MM.1S (cell line): Measurements from ENCODE around the gene HIP1.
A peak's percentile ranks its signal among the peaks of the same experiment; 100 is the strongest.
"Not testable (repeated sequence)": the region's sequence is repeated elsewhere in the genome, so short reads cannot be mapped to it uniquely, and the experiment has no call there.

ENCODE experiments used
- DNase-seq: peaks from one replicate; pipeline ENCODE4 v3.0.0-alpha.2; 2015
- H2AFZ ChIP-seq: fragments of 300-600 bp; sonication (generic); 2 replicates; pipeline ENCODE4 v1.6.0; 2016; ENCODE audit warnings: antibody characterized with exemption, low read length
- H3F3A ChIP-seq: fragments of 300-600 bp; sonication (generic); 2 replicates; pipeline ENCODE4 v1.6.1; 2016; ENCODE audit warnings: mild to moderate bottlenecking, antibody characterized with exemption, low read length, moderate library complexity, mixed read lengths; ENCODE audit not compliant: insufficient read depth
- H3K27ac ChIP-seq: fragments of 300-600 bp; sonication (generic); 2 replicates; pipeline ENCODE4 v1.5.1; 2016; ENCODE audit warnings: mild to moderate bottlenecking, low read length
- H3K27me3 ChIP-seq: fragments of 300-600 bp; sonication (generic); replicated peaks from 2 replicates; pipeline ENCODE4 v1.6.0; 2016; ENCODE audit warnings: low read length; ENCODE audit not compliant: insufficient read depth
- H3K36me3 ChIP-seq: fragments of 300-600 bp; sonication (generic); replicated peaks from 2 replicates; pipeline ENCODE4 v1.6.1; 2016; ENCODE audit warnings: mild to moderate bottlenecking, low read length, mixed read lengths; ENCODE audit not compliant: insufficient read depth
- H3K4me1 ChIP-seq: fragments of 300-600 bp; sonication (generic); 2 replicates; pipeline ENCODE4 v1.6.1; 2016; ENCODE audit warnings: low read length, mixed read lengths
- H3K4me2 ChIP-seq: fragments of 300-600 bp; sonication (generic); 2 replicates; pipeline ENCODE4 v1.6.0; 2016; ENCODE audit warnings: low read depth, low read length
- H3K4me3 ChIP-seq: fragments of 300-600 bp; sonication (generic); 2 replicates; pipeline ENCODE4 v1.5.1; 2016; ENCODE audit warnings: low read length, mixed read lengths
- H3K79me2 ChIP-seq: fragments of 300-600 bp; sonication (generic); 2 replicates; pipeline ENCODE4 v1.6.1; 2016; ENCODE audit warnings: mixed run types, low read length, mixed read lengths
- H3K9ac ChIP-seq: fragments of 300-600 bp; sonication (generic); 2 replicates; pipeline ENCODE4 v1.6.1; 2016; ENCODE audit warnings: low read length, mixed read lengths
- H3K9me2 ChIP-seq: fragments of 300-600 bp; sonication (generic); replicated peaks from 2 replicates; pipeline ENCODE4 v1.6.1; 2016; ENCODE audit warnings: mild to moderate bottlenecking, low read length, mixed read lengths; ENCODE audit not compliant: insufficient read depth
- H3K9me3 ChIP-seq: fragments of 300-600 bp; sonication (generic); replicated peaks from 2 replicates; pipeline ENCODE4 v1.6.1; 2016; ENCODE audit warnings: mild to moderate bottlenecking, low read length, mixed read lengths; ENCODE audit not compliant: insufficient read depth
- H4K20me1 ChIP-seq: fragments of 300-600 bp; sonication (generic); 2 replicates; pipeline ENCODE4 v1.6.1; 2016; ENCODE audit warnings: mild to moderate bottlenecking, low read length, moderate library complexity, mixed read lengths; ENCODE audit not compliant: insufficient read depth
- EZH2 ChIP-seq: fragments of 300-600 bp; sonication (generic); optimal IDR thresholded peaks from 2 replicates; pipeline ENCODE3; 2017; ENCODE audit warnings: low read depth, mild to moderate bottlenecking, antibody characterized with exemption, low read length, mixed read lengths
- EZH2phosphoT487 ChIP-seq: fragments of 300-600 bp; sonication (generic); IDR thresholded peaks from 2 replicates; pipeline ENCODE4 v1.6.1; 2018; ENCODE audit warnings: antibody characterized with exemption, low read length
- TF ChIP-seq, protein P1 (sequence below): fragments of 300-600 bp; sonication (generic); IDR thresholded peaks from 2 replicates; pipeline ENCODE4 v1.5.1; 2016; ENCODE audit warnings: antibody characterized with exemption, low read length, mixed read lengths

Gene HIP1

DNA sequence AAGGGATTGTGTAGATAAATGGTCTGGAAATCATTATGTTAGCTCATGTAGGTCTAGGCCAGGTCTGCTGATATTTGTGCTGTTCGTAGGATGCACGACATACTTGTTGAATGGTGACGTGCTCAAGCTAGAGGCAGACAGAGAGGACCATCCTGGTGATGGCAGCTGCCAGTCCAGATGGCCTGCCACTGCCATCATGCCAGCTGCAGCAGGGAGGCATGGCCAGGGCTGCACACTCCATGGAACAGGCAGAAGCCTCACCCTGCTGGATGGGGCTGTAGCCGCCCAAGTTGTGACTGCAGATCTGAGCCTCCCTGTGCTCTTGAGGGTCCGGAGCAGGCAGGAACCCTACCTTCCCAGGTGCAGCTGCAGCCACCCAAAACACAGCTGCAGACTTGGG, 166.3 kb downstream of the HIP1 start:
- no peak for DNase-seq
- TF ChIP-seq EZH2phosphoT487 (no peak), EZH2 (no peak)
- TF ChIP-seq, protein P1, sequence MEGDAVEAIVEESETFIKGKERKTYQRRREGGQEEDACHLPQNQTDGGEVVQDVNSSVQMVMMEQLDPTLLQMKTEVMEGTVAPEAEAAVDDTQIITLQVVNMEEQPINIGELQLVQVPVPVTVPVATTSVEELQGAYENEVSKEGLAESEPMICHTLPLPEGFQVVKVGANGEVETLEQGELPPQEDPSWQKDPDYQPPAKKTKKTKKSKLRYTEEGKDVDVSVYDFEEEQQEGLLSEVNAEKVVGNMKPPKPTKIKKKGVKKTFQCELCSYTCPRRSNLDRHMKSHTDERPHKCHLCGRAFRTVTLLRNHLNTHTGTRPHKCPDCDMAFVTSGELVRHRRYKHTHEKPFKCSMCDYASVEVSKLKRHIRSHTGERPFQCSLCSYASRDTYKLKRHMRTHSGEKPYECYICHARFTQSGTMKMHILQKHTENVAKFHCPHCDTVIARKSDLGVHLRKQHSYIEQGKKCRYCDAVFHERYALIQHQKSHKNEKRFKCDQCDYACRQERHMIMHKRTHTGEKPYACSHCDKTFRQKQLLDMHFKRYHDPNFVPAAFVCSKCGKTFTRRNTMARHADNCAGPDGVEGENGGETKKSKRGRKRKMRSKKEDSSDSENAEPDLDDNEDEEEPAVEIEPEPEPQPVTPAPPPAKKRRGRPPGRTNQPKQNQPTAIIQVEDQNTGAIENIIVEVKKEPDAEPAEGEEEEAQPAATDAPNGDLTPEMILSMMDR, result no peak
- no peak overlapping the region for H3K4me3 ChIP-seq
- no peak overlapping the region for H3K27ac ChIP-seq
- H3K4me1 ChIP-seq, result peaks cover 38% of the 10 kb centered on the region
- H2AFZ ChIP-seq, result no peak overlapping the region
- H3K9me2 ChIP-seq, result no peaks in the 10 kb centered on the region
- no peaks in the 10 kb centered on the region for H3K27me3 ChIP-seq
- no peak overlapping the region for H3K4me2 ChIP-seq
- H3K36me3 ChIP-seq, result no peaks in the 10 kb centered on the region
- H3F3A ChIP-seq, result peaks cover 5% of the 10 kb centered on the region
- H3K9ac ChIP-seq, result no peak overlapping the region
- no peaks in the 10 kb centered on the region for H3K79me2 ChIP-seq
- H3K9me3 ChIP-seq, result no peaks in the 10 kb centered on the region
- no peaks in the 10 kb centered on the region for H4K20me1 ChIP-seq

- DNase-seq, result no peak
- H3K9me3 ChIP-seq, result no peaks in the 10 kb centered on the region
- H3K9ac ChIP-seq, result no peak overlapping the region
- TF ChIP-seq, protein P1, result no peak
- TF ChIP-seq EZH2phosphoT487, result no peak
- TF ChIP-seq EZH2, result no peak
- no peaks in the 10 kb centered on the region for H3K36me3 ChIP-seq
- H2AFZ ChIP-seq, result no peak overlapping the region
- H3K9me2 ChIP-seq, result no peaks in the 10 kb centered on the region
- no peak overlapping the region for H3K4me3 ChIP-seq
- H3K27me3 ChIP-seq, result no peaks in the 10 kb centered on the region
- peaks cover 5% of the 10 kb centered on the region for H3F3A ChIP-seq
- H3K4me1 ChIP-seq, result peaks cover 27% of the 10 kb centered on the region
- no peaks in the 10 kb centered on the region for H3K79me2 ChIP-seq
- no peak overlapping the region for H3K4me2 ChIP-seq
- peak overlapping the region; percentile 31; the same call in 1 of the 2 replicates for H3K27ac ChIP-seq
- H4K20me1 ChIP-seq, result no peaks in the 10 kb centered on the region
Measured at GRCh38 chr7:75571209-75571608, 167.5 kb downstream of the HIP1 start.

DNA sequence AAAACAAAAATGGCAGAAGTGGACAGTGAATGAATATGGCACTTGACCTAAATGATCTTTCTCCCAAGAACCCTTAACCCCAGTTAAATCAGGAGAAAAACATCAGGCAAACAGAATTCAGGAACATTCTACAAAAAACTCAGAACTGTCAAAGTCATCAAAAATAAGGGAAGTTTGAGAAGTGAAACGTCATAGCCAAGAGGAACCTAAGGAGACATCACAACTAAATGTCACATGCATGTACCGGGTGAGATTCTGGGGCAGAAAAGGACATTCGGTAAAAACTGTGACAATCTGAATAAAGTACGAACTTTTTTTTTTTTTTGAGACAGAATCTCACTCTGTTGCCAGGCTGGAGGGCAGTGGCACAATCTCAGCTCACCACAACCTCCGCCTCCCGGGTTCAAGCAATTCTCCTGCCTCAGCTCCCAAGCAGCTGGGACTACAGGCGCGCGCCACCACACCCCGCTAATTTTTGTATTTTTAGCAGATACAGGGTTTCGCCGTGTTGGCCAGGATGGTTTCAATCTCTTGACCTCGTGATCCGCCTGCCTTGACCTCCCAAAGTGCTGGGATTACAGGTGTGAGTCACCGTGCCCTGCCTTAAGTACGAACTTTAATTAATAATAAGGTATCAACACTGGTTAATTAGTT, 169.0 kb downstream of the HIP1 start:
- DNase-seq, H3K4me3 ChIP-seq, H3K9me3 ChIP-seq, H3K27me3 ChIP-seq, H3K79me2 ChIP-seq, H4K20me1 ChIP-seq, H3K9ac ChIP-seq, H3F3A ChIP-seq, H3K9me2 ChIP-seq, H2AFZ ChIP-seq, H3K36me3 ChIP-seq: not testable (repeated sequence)
- H3K4me1 ChIP-seq, result peaks cover 25% of the 10 kb centered on the region
- peak overlapping the region; percentile 54; the same call in 1 of the 2 replicates for H3K27ac ChIP-seq
- 0 out of 2 replicates have a peak overlapping the region, but pooled peaks have one; percentile 9 for H3K4me2 ChIP-seq

- H3K9ac ChIP-seq, result no peak overlapping the region
- DNase-seq, result no peak
- H3K9me2 ChIP-seq, result no peaks in the 10 kb centered on the region
- no peak overlapping the region for H3K4me3 ChIP-seq
- no peaks in the 10 kb centered on the region for H3F3A ChIP-seq
- no peak overlapping the region for H2AFZ ChIP-seq
- H3K27me3 ChIP-seq, result no peaks in the 10 kb centered on the region
- no peaks in the 10 kb centered on the region for H3K79me2 ChIP-seq
- H3K36me3 ChIP-seq, result no peaks in the 10 kb centered on the region
- H4K20me1 ChIP-seq, result no peaks in the 10 kb centered on the region
- no peak overlapping the region for H3K4me2 ChIP-seq
- no peak overlapping the region for H3K27ac ChIP-seq
- peaks cover 25% of the 10 kb centered on the region for H3K4me1 ChIP-seq
- TF ChIP-seq, protein P1, result no peak
- TF ChIP-seq EZH2, result no peak
- H3K9me3 ChIP-seq, result no peaks in the 10 kb centered on the region
Measured at GRCh38 chr7:75567948-75568595, 170.7 kb downstream of the HIP1 start.
